Stimulated activated naive CD4-positive, alpha-beta T cell (primary cell): ENCODE results near the gene P2RY6.
A peak's percentile ranks its signal among the peaks of the same experiment; 100 is the strongest.

Experiments used
- DNase-seq, 6 experiments: peaks; one replicate each; lab custom pipeline; 2025; lab: John Stamatoyannopoulos, UW

Gene P2RY6

DNA sequence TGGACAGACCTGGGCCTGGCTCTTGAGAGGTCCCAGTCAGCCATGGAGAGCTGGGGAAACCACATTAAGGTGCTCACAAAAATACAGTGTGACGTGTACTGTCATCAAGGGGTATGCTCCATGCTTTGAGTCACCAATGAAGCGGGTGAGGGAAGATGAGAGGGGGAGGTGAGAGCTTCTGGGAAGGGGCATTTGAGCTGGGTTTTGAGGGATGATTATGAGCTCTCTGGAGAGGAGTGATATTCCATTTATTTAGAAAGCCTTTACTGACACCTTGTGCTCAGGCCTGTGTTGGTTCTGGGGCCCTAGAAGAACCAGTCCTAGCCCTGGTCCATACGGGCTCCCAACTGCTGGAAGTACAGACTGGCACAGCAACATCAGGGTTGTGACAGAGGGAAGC is 25.6 kb downstream of the P2RY6 start:
- DNase-seq, result no peak

DNA sequence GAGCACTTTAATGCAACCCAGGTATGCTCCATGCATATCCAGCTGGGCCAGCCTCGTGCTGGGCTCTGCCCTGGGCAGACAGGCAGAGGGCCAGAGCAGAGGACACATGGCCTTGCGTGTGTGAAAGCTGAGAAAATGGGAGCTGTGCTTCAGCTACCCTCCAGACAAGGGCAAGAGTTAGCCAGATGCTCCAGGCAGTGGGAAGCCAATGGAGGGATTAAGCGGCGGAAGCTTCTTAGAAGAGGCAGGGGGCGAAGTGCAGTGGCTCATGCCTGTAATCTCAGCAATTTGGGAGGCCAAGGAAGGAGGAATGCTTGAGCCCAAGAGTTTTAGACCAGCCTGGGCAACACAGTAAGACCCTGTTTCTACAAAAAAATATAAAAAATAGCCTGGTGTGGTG is 26.1 kb downstream of the P2RY6 start:
- DNase-seq, result no peak

DNA sequence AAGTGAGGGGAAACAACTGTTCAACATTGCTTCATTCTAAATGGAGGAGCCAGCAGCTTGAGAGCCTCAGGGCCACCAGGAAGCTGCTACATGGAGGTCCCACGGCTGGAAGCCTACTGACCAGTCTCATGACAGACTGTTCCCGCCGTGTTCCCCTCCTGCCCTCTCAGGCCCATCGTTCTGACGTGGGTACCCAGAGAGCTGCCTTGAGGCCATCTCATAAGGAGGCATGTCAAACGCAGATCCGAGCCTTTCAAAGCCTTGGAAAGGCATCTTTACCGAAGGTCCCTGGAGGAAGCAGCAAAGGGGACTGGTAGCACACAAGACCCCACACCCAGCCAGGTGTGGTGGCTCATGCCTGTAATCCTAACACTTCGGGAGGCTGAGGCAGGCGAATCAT is 27.6 kb downstream of the P2RY6 start:
- no peak for DNase-seq

DNA sequence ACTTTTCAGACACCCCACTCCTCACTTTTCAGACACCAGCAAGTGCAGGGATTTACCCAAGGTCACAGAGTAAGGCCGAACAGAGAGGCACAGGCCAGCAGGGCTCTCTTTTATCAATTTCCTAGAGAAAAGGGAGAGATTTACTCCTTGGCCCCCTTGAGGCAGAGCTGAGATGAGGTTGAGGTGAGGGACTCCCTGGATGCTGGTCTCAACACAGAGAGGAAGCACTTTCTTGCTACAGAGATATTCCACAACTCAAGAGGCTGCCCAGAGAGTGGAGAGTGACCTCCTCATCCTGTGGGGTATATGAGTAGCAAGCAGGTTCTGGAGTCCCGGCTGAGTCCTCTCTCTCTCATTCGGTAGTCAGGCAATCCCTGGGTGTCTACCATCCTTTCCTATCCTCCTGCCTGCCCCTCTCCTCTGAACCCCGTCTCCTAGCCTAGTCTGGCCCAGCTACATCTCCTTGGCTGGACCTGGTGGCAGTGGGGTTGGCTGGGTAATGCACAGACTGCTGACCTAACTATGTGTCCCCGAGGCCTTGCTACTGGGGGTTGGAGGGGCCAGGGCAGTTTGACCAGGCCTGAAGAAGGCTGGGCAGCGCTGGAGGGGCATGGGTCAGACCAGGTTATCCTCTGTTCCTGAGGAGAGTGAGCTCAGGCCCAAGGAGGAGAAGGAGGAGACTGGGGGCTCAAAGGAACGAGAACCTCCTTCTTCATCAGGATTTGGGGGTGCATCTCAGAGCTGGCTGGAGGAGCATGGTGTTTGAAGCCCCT is 34.1 kb downstream of the P2RY6 start:
- DNase-seq, result no peak

DNA sequence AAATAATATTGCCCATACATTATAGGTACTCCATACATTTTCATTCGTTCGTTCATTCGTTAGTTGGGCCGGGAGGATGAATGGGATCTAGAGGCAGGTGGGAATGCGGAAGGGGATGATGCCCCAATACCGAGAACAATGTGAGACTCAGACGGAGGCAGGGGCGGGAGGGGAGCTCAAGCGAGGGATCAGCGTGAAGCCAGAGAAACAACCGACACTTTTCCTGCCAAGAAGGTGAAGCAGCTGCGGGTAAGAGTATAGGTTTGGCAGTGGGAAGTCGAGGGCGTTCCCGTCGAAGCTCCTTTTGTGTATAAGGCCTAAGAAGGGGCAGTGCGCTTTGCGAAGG is 34.8 kb downstream of the P2RY6 start:
- no peak for DNase-seq

DNA sequence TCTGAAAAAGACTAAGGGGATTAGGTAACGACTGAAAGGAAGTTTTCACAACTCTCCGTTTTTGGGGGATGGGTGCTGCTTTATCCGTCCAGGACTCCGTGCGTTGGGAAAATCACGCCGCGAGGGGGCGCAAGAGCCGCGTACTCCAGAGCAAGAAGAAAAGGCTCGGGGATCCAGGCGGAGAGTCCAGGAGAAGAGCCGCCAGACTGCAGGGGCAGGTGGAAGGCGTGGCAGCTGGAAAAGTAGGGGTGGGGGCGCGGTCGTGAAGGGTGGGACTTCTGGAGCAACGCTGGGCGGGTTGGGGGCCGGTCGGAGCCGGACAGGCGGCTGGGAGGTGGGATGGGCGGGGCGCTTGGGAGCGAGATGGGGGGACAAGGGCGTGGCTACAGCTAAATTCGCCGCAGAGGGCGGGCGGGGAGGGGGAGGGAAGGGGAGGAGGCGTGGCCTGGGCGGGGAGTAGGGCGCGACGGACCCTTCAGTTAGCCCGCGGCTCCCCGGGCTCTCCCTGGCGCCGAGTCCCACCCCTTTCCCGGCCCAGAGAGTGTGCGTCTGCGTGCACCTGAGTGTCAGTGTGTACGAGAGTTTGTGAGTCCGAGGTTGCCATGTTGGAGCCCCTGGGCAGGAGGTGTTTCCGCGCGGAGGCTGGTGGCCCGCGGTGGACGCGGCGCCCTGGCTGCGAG is 35.3 kb downstream of the P2RY6 start:
- peak; percentile 74 to 87 (median 84) for DNase-seq

DNA sequence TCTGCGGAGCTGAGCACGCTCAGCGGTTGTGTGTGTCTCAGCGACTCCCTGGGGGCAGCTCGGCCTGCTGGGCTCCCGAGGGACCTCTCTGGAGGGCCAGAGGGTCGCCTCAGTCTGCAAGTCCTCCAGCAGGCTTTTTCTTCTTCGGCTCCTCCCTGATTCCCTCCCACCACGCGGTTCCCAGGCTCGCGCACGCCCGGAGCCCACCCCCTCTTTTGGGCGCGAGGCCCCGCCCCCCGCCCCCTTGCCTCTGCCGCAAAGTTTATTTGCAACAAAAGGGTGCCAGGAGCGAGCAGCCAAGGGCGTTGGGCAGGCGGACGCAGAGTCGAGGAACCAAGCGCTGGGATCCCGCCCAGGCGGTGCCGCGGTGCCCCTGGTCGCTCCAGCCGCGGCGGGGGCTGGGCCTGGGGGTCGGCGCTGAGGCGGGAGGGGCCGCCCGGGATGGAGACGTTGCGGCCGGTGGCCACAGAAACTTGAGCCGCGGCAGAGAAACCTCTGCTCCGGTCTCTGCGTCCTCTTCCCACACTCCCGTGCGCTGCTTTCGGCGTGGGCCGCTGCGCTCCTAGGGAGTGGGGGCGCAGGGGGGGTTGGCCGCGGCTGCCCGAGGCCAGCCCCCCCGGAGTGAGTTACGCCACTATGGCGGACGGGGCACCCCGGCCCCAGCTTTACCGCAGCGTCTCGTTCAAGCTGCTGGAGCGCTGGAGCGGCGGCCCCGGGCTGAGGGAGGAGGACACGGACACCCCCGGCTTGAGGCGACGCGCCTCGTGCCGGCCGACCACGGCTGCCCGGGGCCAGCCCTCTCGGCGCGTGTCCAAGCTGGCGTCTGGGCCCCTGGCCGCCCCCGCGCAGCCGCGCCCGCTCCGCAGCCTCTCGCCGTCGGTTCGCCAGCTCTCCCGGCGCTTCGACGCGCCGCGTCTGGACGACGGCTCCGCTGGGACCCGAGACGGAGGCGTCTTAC is 36.1 kb downstream of the P2RY6 start, which contains the start of gene ARHGEF17:
TSS of gene ARHGEF17 (plus strand) at position 274 of the 958 bp plus-strand sequence. CDS start at position 637, 363 bp downstream.
- DNase-seq, result peak; percentile 12 to 65 (median 44)

DNA sequence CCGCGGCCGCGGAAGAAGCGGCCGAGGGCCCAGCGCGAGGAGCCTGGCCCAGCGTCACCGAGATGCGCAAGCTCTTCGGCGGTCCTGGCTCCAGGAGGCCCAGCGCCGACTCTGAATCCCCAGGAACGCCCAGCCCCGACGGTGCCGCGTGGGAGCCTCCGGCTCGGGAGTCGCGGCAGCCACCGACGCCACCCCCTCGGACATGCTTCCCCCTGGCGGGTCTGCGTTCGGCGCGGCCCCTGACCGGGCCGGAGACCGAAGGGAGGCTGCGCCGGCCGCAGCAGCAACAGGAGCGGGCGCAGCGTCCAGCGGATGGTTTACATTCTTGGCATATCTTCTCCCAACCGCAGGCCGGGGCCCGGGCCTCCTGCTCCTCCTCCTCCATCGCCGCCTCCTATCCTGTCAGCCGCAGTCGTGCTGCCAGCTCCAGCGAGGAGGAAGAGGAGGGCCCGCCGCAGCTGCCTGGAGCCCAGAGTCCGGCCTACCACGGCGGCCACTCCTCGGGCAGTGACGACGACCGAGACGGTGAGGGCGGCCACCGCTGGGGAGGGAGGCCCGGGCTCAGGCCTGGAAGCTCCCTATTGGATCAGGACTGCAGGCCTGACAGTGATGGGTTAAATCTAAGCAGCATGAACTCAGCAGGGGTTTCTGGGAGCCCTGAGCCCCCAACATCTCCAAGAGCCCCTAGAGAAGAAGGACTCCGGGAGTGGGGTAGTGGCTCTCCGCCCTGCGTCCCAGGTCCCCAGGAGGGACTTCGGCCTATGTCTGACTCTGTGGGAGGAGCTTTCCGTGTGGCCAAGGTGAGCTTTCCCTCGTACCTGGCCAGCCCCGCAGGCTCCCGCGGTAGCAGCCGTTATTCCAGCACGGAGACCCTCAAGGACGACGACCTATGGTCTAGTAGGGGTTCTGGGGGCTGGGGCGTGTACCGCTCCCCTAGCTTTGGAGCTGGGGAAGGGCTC is 37.1 kb downstream of the P2RY6 start:
- no peak for DNase-seq

DNA sequence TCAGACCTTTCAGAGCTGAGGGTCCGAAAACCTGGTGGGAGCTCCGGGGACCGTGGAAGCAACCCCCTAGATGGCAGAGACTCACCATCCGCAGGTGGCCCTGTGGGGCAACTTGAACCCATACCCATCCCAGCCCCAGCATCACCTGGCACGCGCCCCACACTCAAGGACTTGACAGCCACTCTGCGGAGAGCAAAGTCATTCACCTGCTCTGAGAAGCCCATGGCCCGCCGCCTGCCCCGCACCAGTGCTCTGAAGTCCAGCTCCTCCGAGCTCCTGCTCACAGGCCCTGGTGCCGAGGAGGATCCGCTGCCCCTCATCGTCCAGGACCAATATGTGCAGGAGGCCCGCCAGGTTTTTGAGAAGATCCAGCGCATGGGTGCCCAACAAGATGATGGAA is 37.9 kb downstream of the P2RY6 start:
- DNase-seq, result no peak

DNA sequence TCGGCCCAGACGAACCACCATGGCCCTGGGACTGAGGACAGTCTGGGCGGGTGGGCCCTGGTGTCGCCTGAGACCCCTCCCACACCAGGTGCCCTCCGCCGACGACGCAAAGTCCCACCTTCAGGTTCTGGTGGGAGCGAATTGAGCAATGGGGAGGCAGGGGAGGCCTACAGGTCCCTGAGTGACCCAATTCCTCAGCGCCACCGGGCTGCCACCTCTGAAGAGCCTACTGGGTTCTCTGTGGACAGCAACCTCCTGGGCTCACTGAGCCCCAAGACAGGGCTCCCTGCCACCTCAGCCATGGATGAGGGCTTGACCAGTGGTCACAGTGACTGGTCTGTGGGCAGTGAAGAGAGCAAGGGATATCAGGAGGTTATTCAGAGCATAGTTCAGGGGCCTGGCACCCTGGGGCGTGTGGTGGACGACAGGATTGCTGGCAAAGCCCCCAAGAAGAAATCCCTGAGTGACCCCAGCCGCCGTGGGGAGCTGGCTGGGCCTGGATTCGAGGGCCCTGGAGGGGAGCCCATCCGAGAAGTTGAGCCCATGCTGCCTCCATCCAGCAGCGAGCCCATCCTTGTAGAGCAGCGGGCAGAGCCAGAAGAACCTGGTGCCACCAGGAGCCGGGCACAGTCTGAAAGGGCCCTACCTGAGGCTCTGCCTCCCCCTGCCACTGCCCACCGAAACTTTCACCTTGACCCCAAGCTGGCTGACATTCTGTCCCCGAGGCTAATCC is 38.7 kb downstream of the P2RY6 start:
- DNase-seq, result no peak

DNA sequence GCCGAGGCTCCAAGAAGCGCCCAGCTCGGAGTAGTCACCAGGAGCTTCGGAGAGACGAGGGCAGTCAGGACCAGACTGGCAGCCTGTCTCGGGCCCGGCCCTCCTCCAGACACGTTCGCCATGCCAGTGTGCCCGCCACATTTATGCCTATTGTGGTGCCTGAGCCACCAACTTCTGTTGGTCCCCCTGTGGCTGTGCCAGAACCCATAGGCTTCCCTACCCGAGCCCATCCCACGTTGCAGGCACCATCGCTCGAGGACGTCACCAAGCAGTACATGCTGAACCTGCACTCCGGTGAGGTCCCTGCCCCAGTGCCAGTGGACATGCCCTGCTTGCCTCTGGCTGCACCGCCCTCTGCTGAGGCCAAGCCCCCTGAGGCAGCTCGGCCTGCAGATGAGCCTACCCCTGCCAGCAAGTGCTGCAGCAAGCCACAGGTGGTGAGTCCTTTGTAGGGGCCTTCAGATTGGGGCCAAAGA is 39.3 kb downstream of the P2RY6 start:
- DNase-seq, result no peak

DNA sequence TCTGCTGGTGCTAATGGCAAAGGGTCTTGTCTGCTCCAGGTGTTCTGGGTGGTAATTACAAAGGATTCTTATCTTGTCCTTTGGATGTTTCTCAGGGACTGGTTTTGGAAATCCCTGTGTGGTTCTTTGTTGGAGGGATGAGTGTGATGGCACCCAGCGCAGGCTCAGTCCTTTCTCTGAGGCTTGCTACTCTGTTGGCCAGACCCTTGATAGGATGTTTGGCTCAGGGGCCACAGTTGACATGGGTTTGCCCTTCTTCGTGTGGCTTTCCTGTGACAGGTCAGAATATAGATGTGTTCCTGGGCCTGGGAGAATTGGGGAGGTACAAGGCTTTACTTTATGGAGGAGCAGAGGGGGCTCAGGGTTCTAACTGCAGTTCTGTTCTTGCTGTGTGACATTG is 39.9 kb downstream of the P2RY6 start:
- no peak for DNase-seq

DNA sequence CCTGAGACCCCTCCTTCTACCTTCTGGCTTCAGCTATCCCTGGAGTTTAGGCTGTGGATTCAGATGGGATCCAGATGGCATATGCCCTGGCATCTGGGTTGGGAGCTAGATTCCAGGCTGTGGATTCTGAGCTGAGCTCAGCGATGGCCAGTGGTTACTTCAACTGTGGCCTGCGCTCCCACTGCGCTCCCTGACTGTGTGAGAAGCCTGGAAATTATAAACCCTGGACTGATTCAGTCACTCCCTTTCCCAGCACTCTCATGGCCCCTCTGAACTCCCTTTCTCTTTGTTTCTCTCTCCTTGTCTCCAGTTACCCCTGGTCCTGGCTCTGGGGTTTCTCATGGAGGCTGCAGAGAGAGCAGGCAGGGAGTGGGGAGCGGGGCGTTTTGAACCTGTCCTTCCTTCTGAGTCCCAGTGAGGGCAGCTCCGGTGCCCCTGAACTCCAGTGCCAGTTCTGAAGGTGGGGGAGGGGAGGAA is 40.8 kb downstream of the P2RY6 start:
- DNase-seq, result no peak

DNA sequence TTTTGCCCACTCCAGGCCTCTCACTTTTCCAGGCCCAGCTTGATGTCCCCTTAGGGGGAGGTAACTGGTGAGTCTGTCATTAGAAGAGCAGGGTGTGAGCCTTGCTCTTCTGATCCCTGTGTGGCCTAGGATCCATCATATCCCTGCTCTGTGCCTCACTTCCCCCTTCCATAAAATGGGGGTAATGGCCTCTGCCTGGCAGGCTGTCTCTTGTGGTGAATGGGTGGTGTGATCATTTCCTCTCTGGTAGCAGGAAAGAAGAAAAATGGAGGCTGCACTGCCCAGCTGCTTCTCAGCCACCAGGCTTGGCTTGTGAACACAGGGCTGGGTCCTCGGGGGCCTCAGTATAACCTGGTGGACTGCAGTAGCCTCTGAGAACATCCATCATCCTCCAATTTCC is 41.5 kb downstream of the P2RY6 start:
- no peak for DNase-seq

DNA sequence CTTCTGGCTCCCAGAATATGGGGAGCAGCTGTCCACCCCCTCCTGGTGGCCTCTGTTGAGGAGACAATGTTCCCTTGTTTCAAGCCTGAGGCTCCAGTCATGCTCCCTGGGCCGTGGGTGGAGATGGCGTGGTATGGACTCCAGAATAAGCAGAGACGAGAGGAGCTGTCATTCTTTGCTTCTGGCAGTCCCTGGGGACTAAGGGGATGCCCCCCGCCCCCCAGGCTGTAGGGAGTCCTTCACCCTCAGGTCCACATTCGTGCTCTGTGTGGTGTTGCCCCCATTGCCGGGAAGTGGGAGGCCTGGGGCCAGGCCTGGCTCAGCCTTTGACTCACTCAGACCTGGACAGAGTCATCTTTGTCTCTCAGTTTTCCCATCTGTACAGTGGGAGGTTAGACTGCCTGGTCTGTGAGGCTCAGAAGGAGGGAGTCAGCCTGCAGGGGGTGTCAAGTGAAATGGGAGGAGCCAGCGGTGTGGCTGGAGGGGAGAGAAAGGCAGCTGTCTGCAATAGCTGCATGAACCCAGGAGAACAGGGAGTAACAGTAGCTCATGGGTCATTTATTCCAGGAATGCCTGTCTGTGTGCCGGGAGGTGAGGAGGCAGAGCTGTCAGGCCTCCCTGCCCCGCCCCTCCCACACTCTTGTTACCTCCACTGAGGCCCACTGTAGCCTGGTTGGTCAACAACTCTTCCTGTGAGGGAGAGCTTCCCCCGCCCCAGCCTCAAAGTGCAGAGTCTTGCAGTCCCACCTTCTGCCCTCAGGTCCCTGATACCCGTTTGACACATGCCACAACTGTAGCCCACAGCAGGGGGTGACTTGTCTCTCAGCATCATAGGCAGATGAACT is 42.2 kb downstream of the P2RY6 start:
- DNase-seq, result no peak

DNA sequence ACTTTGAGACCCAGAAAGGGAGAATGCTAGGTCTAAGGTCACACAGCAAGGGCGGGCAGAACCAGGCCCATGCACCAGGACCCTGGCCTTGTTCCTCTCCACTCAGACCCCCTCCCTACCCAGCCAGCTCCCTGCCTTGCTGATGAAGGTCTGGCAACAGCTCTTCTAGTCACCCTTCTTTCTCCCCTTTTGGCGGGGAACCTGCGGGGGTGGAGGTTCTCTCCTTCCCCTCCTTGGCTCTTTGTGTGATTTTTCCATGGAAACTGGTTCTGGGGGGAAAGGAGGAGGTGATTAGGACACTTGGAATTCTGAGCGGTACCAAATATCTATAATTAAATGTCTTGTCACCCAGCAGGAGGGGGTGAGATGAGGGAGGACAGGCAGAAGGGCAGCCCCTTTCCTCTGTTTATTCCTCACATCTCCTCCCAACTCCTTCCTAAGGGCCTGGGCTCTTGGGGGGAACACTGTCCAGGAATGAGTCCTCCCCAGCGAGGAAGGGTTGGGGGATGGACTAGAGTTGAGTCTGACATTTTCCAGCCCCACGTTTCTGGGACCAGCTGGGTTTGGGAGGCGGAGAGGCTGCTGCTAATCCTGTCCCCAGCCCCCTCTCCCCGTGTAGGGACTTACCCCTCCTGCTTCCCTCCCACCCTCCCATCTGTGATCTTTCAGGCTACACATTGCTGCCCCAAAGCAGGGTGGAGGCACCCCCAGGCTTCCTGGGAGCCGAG is 43.3 kb downstream of the P2RY6 start:
- DNase-seq, result no peak

DNA sequence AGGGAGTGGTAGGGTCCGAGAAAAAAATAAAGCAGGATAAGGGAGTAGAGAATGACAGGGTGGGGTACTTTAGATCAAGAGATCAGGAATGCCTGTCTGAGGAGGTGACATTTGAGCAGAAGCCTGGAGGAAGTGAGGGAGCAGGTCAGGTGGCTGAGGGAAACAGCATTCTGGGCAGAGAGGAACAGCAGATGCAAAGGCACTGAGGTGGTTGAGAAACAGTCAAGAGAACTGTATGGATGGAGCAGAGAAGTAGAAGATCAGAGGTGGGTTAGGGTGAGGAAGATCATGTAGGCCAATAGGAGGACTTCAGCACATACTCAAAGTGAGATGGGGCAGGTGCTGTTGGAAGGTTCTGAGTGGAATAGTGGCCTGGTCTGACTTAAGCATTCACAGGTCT is 44.3 kb downstream of the P2RY6 start:
- DNase-seq, result no peak

DNA sequence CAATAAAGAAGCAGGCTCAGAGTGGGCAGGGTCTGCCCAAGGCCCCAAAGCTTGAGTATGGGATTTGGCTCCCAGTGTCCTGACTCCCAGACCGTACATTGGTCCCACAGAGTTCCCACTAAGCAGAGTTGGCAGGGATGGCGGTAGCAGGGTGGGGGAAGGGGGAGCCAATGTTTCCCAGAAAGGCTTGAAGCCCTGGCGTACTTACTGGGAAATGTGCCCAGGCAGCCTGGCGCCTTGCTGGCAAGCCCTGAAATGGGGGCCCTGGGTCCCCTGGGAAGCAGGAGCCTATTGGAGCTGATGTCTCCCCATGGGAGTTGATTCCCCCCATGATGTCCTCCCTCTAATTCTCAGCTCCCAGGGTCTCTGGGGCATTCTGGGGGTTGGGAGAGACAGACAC is 45.2 kb downstream of the P2RY6 start:
- no peak for DNase-seq

DNA sequence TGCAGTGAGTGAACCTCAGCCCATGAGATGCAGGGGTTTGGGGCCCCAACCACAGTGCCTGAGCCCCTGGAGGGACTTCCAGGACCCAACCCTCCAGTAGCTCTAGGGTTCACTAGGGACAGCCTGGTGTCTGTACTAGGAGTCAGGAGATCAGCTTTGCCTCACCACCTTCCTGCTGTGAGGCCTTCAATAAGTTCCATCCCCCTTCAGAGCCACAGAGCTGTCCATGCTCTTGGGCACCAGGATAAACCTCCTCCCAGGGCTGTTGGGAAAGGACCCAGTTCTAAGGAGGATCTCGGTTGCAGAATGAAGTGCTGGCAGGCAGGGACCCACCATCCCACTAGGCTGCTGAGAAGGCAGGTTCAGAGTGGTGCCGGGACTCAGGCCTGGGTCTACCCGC is 45.7 kb downstream of the P2RY6 start:
- no peak for DNase-seq
